Measurements from ENCODE around the gene SLC34A1.

The SLC34A1 gene

DNA sequence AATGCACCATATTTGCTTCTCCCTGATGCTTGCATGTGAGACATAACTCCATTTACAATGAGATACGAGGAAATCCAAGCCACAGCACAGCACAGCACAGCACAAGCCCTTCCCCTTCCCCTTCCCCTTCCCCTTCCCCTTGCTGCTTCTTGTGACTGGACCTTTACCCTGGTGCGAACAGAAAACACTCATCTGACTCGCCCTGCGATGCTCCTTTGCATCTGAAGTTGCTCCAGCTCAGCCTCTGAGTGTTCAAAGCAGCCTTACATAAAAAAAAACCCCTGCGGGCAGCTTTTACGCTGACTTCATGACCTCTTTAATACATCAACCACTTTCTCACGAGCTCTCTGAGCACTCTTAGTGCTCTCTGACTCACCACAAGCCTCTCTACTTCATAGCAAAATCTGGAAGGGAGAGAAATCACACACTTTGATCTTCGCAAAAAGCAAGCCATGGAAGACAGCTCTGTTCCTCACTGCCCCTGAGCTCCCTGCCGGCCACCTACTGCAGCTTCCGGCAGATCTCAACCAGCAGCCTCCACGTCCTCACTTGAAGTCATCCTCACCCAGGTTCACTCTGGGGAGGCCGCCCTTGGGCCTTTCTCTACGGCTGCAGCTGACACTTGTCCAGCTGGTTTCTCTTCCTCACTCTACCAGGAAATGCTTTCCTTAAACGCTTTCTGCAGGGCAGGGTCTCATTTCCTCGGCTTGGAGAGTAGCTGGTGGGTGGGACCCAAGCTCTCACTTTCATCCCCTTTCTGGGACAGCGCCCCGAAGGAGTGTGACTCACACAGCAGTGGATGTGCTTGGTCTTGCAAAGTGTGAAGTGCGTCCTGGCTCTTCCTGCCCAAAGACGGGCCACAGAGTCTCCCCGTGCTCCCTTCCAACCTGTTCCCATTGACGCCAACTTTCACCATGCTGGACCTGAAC lies 5.3 kb downstream of the SLC34A1 start:
- DNase-seq, result peak; percentile 11

DNA sequence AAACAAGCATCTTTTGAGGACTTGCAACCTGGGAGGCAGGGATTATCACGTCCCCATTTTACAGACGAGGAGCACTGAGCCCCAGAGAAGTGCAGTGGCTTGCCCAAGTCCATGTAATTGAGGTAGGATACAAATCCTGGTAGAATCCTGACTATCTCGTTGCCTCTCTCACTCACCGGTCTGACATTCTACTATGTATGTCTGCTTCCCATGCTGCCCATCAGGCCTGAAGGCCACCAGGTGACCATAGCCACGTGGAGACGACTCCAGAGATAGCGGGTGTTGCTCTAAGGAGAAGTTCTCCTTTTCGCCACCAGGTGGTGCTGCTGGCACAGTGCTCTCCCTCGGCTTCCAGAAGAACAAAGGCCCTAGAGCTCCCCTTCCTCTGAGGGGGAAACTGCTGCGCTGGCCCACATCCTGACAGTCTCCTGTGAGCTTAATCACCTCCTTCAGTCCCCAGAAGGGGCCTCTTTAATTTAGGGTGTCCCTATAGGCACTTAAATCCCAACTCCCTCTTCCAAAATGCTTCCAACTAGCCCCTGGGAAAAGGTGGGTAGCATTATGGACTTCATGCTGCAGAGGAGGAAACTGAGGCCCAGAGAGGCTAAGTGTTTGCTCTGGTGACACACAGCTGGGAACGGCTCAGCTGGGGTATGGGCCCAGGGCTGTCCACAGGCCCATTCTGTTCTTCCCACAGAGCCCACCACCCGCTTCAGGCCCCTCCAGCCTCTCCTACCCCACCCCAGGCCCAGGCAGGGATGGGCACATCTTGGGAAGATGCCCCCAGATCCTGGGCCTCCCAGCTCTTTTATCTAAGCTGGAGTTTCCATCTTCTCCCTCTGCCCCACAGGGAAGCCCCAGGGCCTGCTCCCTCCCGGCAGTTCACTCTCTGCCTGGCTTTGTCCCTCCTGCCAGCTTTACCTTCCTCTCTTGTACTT lies 6.4 kb downstream of the SLC34A1 start:
- peak; percentile 92 for DNase-seq

DNA sequence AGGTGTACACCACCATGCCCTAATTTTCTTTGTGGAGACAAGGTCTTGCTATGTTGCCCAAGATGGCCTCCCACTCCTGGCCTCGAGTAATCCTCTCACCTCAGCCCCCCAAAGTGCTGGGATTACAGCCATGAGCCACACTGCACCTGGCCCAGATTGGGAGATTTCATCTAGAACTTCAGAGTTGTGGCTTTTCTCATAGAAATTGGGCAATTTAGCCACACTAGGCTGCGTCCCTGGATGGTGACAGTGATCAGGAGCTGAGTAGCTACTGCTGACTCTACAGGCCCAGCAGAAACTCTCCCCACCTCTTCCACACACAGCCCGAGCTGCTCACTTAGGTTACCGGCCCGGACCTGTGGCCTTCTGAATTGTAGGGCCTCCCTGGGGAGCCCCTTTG lies 8.5 kb downstream of the SLC34A1 start:
- DNase-seq, result no peak

DNA sequence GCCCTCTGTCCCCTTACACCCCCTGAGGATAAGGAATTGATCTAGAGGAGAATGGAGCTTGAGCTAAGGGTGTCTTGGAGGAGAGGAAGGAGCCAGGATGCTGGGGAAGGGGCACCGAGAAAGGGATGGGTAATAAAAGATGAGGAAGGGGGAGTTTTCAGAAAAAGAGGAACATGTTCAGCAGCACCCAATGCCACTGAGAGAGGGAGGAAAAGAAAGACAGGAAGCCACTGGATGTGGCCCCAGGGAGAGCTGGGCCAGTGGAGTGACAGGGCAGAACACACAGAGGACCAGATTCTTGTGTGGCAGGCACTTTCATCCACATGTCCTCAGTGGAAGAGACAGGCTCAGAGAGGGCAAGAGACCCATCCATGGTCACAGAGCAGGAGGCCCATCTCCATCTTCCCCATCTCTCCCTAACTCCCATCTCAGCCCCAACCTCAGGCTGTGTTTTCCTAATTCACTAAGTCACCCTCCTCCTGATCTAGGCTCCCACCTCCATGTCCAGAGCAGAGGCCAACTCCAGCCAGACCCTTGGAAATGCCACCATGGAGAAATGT lies 9.1 kb downstream of the SLC34A1 start:
- DNase-seq, result peak; percentile 20

DNA sequence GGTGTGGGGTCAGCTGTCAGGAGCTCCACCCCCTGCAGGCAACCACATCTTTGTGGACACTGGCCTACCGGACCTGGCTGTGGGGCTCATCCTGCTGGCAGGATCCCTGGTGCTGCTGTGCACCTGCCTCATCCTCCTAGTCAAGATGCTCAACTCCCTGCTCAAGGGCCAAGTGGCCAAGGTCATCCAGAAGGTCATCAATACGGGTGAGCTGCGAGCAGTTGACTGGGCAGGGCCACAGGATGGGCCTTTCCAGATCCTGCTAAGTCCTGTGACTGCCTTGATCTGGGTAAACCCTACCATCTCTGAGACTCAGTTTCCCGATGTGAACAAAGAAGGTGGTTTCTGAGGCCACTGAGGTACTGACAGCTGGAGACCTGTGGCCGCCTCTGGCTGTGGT lies 9.8 kb downstream of the SLC34A1 start:
- DNase-seq, result no peak

DNA sequence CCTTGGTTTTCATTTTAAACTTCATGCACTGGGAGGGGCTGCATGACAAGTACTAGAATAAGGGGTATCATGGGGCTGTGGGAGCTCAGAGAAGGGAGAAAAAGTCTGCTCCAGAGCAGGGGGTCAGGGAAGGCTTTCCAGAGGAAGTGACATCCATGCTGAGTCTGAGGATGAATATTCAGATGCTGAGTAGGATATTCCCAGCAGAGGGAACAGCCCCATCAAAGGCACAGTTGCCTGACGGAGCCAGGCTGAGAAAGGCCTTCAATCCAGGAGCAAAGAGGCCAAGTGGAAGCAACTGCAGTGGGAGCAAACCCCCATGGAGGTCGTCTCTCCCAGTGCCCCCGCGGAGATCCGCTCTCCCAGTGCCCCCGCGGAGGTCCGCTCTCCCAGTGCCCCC lies 11.8 kb downstream of the SLC34A1 start:
- DNase-seq, result no peak

DNA sequence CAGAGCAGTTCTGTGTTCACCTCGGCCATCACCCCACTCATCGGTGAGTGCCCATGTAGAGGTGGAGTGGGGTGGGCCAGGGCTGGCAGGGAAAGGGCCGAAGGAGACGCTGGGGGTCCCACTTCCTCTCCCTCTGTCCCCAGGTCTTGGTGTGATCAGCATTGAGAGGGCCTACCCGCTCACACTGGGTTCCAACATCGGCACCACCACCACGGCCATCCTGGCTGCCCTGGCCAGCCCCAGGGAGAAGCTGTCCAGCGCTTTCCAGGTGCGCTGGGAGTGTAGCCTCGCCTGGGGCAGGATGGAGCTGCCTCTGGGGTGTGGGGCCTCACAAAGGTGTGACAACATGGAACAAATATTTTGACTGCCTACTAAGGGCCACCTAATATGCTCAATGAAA lies 12.6 kb downstream of the SLC34A1 start:
- DNase-seq, result no peak

DNA sequence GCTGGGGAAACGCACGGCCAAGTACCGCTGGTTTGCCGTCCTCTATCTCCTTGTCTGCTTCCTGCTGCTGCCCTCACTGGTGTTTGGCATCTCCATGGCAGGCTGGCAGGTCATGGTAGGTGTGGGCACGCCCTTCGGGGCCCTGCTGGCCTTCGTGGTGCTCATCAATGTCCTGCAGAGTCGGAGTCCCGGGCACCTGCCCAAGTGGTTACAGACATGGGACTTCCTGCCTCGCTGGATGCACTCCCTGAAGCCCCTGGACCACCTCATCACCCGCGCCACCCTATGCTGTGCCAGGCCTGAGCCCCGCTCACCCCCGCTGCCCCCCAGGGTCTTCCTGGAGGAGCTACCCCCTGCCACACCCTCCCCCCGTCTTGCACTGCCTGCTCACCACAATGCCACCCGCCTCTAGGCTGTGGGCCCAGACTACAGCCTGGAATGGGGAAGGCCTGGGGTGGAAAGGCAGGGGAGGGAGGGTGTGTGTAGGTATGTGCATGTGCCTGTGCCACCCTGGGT lies 13.7 kb downstream of the SLC34A1 start:
- no peak for DNase-seq

DNA sequence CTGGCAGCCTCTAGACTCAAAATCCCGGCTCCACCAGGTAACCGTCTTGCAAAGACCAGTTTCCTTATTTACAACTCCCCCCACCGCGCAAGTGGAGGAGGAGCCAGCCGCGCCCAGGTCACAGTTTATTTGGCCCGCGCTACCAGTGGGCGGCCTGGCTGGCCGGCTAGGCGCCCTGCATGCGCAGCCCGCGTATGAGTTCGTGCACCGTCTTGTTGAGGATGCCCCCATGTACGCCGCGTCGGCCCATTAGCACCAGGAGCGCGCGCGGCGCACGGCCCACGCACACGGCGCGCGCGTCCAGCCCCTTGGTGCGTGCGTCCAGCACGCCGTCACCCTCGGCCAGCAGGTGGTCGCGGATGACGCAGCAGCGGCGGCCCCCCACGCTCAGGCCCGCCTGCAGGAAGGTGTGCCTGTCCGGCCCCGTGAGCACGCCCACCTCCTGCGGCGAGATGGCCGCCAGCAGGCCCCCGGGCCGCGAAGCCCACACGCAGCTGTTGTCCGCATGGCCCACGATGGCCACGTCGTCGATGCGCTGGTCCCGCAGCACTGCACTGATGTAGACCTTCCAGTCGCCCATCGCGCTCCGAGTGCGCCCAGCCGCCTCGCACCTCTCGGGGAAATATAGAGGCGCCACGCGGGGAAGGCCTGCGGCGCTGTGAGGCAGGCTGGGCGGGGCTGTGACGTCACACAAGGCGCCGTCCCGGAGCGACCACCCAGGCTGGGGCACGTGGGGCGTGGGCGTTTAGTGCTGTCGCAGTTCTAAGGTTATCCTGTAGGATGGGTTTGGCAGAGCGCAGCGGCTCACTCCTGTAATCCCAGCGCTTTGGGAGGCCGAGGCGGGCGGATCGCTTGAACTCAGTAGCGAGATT lies 16.0 kb downstream of the SLC34A1 start, which contains the start of gene PFN3:
Gene PFN3 (minus strand): TSS at position 665 of the 872 bp plus-strand sequence. CDS start 85 bp downstream, at position 580.
- DNase-seq, result no peak

DNA sequence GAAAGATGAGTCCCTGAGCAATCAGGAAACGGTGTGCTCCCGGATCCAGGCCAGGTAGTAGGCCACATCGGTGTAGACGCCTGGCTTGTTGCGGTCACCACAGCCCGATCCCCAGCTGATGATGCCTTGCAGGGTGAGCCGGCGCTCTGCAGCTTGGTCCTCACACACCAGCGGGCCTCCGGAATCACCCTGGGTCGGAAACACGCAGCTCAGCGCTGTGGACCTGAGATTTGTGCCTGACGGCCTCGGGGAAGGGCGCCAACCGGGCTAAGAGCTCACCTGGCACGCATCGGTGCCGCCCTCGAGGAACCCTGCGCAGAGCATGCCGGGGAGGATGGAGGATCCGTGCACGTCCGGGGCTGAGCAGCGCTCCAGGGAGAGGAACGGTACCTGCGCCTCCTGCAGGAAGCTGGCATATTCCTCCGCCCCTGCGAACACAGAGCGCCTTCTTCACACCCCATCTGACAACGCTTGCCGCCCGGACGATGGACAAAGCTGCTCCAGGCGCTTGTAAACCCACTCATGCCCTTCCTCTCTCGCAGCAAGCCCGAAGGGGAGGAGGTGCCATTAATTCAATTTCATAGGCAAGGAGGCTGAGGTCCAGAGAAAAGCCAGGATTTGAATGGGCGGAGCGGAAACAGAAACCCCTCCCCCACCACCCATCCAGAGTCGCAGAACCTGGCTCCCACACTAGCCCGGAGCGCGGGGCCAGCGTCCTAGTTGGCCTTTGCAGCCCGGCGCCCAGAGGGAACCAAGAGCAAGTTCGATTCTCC lies 18.2 kb downstream of the SLC34A1 start:
- no peak for DNase-seq

DNA sequence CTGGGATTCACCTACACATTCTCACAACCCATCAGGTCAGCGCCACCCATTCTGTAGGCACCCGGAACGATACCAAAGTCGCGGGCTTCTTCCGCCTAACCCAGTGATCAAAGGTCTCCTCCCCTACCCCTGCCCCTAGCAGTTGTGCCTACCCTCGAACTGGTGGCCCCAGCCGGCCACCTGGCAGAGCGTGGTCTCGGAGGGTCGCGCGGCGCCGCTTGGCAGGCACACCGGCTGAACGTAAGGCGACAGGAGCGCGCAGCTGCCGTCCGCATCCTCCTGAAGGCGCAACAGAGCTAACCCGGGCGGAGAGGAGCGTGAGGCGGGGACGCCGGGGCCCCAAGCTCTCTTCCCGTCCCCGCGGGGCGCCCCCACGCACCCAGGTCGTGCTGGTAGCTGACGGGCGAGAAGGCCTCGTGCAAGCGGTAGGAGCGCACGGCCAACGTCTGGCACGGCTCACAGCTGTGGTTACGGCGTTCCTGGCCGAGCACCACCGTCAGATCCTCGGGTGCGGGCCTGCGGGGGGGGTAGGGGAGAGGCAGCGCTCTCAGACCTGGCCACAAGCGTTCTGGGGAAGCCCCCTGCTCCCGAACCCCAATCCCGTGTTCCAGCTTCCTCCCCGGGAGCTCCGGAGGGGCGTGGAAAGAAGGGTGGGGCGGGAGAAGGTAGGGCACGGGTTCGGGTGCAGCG lies 19.0 kb downstream of the SLC34A1 start:
- DNase-seq, result peak; percentile 64

DNA sequence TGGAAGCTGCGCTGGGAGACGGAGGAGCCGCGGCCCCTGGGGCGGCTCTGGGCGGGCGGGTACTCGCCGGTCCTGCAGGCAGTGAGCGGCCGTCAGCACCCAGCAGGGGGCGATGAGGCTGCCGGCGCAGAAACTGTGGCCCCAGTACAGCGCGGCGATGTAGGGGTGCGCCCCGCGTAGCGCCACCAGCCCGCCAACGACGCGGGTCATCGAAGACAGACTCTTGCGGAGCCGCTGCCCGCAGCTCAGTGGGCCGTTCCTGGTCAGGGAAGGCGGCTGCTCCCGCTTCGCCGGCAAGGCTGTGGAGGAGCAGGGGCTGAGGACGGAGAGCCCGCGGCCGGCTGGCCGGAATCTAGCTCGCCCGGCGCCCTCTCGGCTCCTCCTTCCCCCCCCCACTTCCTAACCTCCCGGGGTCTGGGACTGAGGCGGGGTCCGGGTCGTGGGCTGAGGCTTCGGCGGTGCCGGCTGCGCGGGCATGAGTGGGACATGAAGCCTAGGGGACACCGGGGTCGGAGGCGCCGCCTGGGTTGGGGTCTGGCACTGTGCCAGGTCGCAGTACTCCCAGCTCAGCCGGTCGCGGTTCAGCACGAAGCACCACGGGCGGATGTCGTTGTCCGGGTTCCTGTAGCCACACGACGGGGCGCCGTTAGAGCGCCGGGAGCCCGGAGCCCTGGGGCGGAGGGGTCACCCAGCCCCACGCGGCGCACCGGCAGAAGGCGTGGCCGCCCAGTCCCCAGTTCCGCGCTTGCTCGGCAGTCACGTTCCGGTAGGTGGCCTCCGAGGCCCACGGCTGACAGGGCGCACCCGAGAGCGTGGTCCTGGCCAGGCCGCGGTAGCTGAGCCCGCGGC lies 19.8 kb downstream of the SLC34A1 start:
- DNase-seq, result peak; percentile 91

DNA sequence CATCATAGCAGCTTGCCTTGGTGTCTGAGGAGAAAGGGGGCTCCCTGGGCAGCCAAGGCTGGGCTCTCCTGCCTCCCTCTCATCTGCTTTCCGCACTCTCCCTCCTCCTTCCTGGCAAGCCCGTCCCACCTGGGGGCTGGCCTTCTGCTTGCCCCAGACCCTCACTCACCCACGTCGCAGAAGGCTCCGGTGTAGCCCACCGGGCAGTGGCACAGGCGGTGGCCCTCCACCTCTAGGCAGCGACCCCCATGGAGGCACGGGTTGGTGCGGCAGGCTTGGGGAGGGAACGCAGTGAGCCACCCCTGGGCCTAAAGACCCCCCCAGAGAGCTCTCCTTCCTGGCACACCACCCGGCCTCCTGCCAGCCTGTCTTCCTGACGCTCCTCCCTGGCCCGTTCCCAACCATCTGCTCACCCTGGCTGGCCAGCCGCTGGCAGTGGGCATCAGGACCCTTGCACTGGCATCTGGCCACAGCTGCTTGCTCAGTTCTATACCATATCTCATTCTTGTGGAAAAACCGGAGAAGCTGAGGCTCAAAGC lies 20.5 kb downstream of the SLC34A1 start:
- no peak for DNase-seq

DNA sequence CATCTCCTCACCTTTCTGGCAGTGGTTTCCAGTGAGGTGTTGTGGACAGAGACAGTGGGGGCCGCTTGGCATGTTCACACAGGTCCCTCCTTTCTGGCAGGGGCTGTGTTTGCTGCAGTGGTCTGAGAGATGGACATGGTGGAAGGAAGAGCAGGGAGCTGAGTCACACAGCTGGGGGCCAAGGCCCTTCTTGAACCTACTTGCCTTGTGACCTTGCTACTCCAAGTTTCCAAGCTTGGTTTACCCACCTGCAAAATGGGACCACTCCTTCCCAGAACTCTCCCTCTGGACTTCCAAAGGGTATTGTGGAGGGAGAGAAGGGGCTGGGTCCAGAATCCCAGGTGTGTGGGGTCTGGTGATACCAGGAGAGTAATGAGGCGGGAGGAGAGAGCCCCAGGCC lies 21.1 kb downstream of the SLC34A1 start:
- no peak for DNase-seq

DNA sequence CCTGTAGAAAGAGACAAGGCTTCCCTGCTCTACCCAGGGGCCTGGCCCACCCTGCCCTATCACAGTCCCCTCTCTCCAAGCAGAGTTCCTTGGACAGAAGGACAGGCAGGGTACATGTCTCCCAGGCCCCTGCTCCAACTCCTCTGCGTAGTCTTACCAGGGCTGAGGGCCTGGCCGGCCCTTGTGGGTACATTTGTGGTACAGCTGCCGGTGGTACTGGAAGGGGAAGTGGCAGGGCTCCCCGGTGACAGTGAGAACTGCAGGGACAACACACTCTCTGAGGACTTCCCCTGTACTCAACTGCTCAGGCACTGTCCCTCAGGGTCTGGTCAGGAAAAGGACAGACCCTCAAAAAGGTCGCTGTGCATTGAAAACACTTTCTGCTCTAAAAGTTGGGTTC lies 21.6 kb downstream of the SLC34A1 start:
- no peak for DNase-seq

DNA sequence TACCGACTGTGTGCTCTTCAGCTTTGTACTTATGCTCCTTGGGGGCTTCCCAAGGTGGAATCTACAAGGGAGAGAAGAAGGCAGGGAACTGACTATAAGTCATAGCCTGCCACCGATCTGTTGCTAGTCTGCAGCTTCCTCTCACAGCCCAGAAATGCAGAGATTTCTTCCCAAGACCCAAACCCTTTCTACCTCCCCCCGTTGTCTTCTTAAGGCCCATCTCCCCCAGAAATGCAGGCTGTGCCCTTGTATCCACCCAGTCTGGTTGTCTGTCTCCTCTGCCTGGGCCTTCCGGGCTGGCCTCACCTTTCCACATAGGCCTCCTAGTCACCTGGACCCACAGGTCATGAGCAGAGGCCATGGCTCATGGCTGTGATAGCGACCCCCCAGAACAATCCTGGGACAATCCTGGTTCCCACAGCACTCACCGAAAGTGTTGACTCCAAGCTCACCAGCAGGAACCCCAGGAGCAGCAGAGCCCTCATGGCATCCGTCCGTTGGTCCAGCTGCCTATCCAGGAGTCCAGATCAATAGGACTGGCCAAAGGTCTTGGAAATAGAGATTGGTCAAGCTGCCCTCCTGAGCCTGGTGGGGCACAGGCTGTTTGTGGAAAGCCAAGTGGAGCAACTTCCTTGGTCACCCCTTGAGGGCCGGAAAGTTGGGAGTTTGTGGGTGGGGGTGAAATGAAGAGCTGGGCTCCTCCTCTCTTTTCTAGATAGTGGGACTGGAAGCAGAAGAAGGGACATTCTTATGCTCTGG lies 25.0 kb downstream of the SLC34A1 start, which contains the start of gene F12:
Gene F12 (minus strand): TSS at position 522 of the 759 bp plus-strand sequence. CDS start 37 bp downstream, at position 485.
- DNase-seq, result no peak

DNA sequence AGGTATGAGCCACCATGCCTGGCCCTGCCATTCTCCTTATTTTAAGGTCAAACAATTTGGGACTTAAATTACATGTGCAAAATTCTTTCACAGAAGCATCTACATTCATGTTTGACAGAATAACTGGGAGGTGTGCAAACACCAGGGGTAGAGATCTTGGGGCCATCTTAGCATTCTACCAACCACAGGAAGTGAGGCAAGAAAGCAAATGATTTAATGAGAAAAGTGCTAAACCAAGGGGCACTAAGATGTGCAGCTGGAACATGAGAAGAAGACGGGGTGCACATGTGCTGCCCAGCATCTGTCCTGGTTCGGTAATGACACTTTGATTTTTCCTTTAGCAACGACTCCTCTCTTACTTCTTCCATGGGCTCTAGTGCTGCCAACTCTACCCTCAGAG lies 26.3 kb downstream of the SLC34A1 start:
- DNase-seq, result no peak

DNA sequence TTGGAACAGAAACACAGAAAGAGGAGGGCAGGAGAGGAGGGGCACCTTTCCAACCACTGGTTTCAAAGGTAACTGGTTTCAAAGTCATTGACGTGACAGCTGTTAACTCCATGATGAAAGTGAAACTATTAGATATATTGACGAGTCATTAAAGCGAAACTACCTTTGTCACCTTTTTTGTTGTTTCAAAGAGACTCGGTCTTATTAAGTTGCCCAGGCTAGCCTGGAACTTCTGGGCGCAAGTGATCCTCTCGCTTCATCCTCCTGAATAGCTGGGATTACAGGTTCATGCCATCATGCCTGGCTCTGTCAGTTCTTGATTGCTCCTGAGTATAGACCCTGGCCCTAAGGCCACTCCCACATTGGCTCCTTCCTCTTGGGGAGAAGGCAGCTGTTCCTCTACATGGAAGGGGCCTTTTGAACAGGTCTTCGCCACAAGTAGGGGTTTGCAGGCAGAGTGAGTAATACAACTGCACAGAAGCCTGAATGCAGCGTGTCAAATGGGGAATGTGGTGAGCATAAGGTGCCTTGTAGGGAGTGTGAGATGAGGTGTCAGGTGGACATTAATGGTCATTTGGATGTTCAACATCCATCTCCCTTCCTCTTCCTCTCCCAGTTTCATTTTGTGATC lies 28.5 kb downstream of the SLC34A1 start:
- no peak for DNase-seq

Data from OCI-M1 (cell line).